Activated CD8-positive, alpha-beta memory T cell treated with anti-CD3 and anti-CD28 coated beads for 36 hours (primary cell): ENCODE results near the gene WDFY3. TPM values are rescaled to one million over a fixed set of nuclear protein-coding genes. Genes with fewer than 3 reads are reported as not detected.
"Not testable (repeated sequence)": the region's sequence is repeated elsewhere in the genome, so short reads cannot be mapped to it uniquely, and the experiment has no call there.

ENCODE experiments used
- CTCF ChIA-PET: fragments of 350-600 bp; sonication (Branson Sonifier 250); formaldehyde crosslinking; loops from one replicate; lab custom pipeline; 2021; ENCODE audit warnings: antibody characterized with exemption; lab: Charles Lee
- POLR2A ChIA-PET: fragments of 350-600 bp; sonication (Branson Sonifier 250); formaldehyde crosslinking; loops from one replicate; lab custom pipeline; 2021; ENCODE audit warnings: antibody characterized with exemption; lab: Charles Lee
- total RNA-seq, 2 experiments: library from RNA; stranded (reverse); gene quantifications; one replicate each; pipeline ENCODE4 v1.2.3, GENCODE V29; 2021

The WDFY3 gene
- total RNA-seq, 2 experiments from 2014 or later: 0.78 to 0.96 TPM

- CTCF ChIA-PET: no interaction called here
- POLR2A ChIA-PET: no interaction called here
These were observed 300.1 kb downstream of the WDFY3 start for GRCh38 chr4:84666439-84666838.

DNA sequence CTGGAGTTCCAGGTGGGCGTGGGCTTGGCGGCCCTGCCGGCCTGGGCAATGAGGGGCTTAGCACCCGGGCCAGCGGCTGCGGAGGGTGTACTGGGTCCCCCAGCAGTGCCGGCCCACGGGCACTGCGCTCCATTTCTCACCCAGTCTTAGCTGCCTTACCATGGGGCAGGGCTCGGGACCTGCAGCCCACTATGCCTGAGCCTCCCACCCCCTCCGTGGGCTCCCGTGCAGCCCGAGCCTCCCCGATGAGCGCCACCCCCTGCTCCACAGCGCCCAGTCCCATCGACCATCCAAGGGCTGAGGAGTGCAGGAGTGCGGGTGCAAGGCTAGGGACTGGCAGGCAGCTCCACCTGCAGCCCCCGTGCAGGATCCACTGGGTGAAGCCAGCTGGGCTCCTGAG lies 301.7 kb downstream of the WDFY3 start:
- POLR2A ChIA-PET, CTCF ChIA-PET: not testable (repeated sequence)

DNA sequence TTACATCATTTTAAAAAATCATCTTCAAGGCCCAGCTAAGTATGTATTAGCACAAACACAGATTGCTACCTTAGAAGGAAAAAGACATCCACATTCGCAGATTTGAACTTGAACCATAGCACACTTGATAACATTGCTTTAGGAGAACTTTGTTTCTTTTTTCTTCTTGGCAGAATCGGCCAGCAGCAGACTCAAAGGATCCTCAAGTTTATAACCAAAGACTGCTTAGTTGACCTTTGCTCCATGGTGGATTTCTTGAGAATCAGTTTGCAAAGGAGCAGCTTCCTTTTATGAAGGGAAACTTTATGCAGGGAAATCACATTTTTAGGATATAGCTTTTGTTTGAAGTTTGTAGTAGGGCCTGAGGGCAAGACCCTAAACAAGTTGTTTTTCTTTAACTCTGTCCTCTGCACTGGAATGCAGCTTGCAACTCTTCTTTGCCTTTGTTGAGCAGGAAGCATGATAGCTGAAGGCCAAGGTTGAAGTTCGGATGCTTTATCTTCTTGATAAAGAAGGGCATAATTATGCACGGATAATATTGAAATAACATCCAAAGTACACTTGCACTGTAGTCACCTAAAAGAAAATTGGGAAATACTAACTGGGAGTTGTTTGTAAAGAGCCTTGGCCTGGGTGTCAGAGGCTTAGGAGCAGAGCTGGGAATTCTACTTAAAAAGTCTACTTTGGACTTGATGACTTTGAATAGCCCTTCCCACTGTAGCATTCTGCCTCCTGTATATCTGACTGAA lies 305.1 kb downstream of the WDFY3 start:
- ChIA-PET POLR2A (no interaction called here), CTCF (interaction anchor here (1.2 kb wide), 1 partner anchor 17 kb away, joined by 3 read pairs; no protein-coding TSS in a partner anchor)

GRCh38 chr4:84660606-84661005 lies 305.9 kb downstream of the WDFY3 start:
- POLR2A ChIA-PET: no interaction called here
- CTCF ChIA-PET: no interaction called here

- ChIA-PET CTCF (no interaction called here), POLR2A (no interaction called here)
These were observed 314.0 kb downstream of the WDFY3 start for GRCh38 chr4:84652478-84652877.

DNA sequence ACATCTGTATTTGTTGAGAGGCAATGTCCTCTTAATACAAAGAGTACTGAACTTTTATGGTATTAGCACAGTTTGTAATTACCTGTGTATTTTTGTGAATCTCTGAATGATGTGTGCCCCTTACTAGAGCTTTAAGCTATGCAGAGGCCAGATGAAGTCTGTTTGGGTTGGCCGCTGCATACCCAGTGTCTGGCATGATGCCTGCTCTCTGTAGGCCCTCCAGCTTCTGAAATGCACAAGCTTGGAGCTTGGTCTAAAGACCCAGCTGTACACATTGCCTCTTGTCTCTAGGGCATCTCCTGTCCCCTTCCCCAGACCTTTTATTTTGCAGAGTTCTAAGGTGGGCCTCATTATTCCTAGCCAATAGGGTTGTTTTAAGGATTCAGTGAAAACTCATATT lies 315.0 kb downstream of the WDFY3 start:
- POLR2A ChIA-PET: no interaction called here

GRCh38 chr4:84648863-84649647 lies 317.4 kb downstream of the WDFY3 start:
- CTCF ChIA-PET: no interaction called here

More for the DNA sequence above, 315.0 kb downstream of the WDFY3 start:
- CTCF ChIA-PET: no interaction called here

GRCh38 chr4:84648178-84648577 lies 318.3 kb downstream of the WDFY3 start:
- POLR2A ChIA-PET: no interaction called here

More at GRCh38 chr4:84648863-84649647, 317.4 kb downstream of the WDFY3 start:
- POLR2A ChIA-PET: no interaction called here

DNA sequence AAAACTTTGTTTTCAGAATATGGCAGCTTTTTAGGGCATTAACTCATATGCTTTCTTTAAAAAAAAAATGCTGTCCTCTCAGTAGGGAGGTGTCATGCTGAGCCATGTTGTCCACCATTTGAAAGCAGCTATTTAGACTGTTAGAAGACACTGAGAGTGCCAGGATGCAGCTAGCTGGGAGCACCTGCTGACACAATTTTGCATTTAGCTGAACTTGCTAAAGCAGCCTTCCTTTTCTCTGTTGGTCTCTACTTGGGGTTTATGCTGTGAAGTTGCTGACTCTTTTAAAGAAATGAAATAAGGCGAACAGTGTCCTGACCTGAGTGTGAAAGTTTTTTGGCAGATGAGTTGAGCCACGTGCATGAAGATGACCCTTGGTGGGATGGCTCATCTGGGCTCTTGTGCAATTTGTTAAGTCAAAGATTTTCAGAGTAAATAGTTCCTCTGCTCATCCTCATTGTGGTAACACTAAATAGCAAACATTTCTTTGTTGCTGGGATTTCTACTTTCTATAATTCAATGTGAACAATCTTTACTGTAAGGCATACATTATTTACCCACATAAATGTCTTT lies 319.1 kb downstream of the WDFY3 start:
- POLR2A ChIA-PET: no interaction called here

More at GRCh38 chr4:84648178-84648577, 318.3 kb downstream of the WDFY3 start:
- CTCF ChIA-PET: no interaction called here

DNA sequence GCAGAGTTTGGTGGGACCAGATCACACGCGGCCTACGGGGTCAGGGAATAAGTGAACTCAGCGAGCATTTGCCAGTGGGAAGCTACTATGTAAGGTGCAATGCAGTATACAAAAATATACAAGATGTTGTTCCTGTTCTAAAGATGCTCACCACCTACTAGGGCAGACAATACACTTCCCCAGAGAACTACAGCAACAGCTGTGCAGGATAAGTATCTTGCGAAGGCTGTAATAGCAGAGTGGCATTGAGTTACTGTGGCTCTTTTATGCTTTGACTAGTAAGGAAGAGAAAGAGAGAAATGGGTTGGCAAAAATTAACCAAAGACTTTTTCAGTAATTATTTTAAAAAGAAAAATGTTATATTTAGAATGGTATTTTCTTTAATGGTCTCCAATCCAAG lies 322.4 kb downstream of the WDFY3 start:
- CTCF ChIA-PET: no interaction called here

More for the DNA sequence above, 319.1 kb downstream of the WDFY3 start:
- CTCF ChIA-PET: no interaction called here

GRCh38 chr4:84639145-84639544 lies 327.3 kb downstream of the WDFY3 start:
- POLR2A ChIA-PET: no interaction called here
- CTCF ChIA-PET: no interaction called here

More for the DNA sequence above, 322.4 kb downstream of the WDFY3 start:
- POLR2A ChIA-PET: no interaction called here

DNA sequence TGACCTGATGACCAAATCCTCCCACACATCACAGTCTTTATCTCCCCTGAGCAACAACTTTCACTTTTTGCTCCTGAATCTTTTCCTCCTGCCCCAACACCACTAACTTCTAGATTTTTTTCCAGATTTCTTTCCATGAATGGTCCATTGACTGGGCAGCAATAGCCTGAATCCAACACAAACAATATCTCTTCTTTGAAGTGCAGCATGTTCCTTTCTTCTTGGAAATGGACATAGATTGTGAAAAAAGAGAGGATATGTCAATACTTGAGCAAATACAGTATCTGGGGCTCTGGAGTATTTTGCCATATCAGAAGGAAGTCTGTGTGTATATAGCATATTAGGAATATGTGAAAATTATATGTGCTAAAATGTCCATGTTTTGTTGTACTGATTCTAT lies 328.4 kb downstream of the WDFY3 start:
- CTCF ChIA-PET: no interaction called here
- POLR2A ChIA-PET: no interaction called here

DNA sequence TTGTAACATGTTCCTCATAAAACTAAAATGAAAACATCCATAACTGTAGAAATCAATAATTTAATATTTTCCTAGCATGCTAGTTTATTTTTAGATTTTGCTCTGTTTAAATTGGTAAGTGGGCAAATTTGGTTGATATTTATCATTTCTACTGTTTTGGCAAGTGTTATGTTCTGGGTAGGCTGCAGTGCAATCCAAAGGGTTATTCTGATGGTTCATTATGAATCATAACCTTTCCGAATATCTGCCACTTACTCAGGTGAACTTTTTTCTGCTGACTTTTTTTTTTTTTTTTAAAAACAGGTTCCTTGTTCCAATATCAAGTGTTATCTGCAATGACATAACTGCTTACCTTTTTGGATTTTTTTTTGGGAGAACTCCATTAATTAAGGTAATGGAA lies 331.5 kb downstream of the WDFY3 start:
- ChIA-PET CTCF (no interaction called here), POLR2A (no interaction called here)

- CTCF ChIA-PET: no interaction called here
- POLR2A ChIA-PET: no interaction called here
These were observed 334.4 kb downstream of the WDFY3 start for GRCh38 chr4:84632092-84632491.

DNA sequence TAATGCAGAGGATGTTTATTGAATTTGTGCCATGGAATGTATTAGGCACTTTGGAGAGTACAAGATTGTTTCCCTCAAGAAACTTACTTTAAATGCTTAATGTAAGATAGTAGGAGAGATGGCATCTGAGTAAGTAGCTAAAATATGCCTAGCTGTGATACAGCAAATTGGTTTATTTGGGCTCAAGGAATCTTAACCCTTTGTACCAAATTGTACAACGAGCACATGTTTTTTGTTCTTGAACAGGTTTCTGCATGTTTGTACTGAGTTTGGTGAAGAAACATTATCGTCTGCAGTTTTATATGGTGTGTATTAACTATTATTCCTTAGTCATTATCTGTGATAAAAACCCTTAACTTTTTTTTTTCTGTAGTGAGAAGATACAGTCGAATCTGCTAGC lies 334.9 kb downstream of the WDFY3 start:
- ChIA-PET CTCF (no interaction called here), POLR2A (no interaction called here)

DNA sequence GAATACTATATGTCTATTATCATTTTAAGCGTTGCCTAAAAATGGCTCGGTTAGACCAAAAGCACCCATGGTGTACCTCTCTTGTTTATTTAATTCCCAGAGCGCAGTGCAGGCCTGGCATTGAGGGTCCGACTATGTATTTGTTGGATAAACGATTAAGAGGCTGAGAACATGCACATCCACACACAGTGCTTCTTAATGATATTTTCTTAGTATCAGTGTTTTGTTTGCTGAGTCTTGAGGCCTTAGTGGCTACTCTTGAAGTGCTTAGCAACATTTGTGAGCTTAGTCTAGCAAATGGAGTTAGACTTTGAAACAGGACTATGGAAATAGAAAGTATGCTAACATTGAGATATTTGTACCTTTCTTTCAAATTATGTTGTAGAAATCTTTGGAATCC lies 339.8 kb downstream of the WDFY3 start:
- ChIA-PET CTCF (no interaction called here), POLR2A (no interaction called here)

DNA sequence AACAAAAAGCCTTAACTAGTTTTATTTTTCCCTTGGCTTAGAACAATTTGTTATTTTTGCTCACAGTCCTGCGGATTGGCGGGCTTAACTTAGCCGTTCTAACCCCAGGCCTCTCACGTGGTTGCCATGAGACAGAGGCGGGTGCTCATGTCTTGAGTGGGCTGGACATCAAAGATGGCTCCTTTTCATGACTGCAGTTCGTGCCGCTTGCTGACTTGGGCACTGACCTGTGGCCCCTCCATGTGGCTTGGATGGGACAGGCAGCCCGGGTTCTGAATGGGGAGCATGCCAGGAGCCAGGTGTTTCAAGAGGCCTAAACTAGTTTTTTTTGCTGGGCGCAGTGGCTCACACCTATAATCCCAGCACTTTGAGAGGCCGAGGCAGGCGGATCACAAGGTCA lies 342.8 kb downstream of the WDFY3 start:
- CTCF ChIA-PET: no interaction called here
- POLR2A ChIA-PET: no interaction called here

DNA sequence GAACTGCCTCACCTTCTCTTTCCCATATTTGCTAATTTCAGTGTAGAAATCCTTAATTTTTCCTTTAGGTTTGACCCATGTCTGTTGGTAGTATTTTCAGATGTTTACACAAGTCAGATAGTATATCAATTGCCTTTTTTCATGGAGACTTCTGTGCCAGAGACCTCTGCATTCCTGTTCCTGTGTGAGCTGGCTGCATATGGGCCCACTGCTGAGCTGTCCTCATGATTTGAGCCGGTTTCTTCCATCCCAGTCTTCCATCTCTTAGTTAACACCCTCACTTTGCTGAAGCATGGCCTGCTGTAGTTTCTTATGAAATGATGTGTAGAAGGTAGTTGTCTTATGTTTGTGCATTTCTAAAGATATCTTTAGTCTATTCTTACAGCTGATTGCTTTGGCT lies 343.5 kb downstream of the WDFY3 start:
- ChIA-PET CTCF (no interaction called here), POLR2A (no interaction called here)
